Retinal pigment epithelial cell (primary cell): ENCODE measurements around the gene RIMKLB.
"Not testable (repeated sequence)": the region's sequence is repeated elsewhere in the genome, so short reads cannot be mapped to it uniquely, and the experiment has no call there.

Experiments
- DNase-seq: peaks from one replicate; pipeline ENCODE4 v3.0.0-alpha.2; 2010; ENCODE audit warnings: low read depth
- H3K4me3 ChIP-seq: 2 replicates; pipeline ENCODE4 v1.5.1; 2011; ENCODE audit warnings: mild to moderate bottlenecking, low read length, control low read depth, moderate library complexity
- TF ChIP-seq, protein P1 (sequence below): conservative IDR thresholded peaks from 2 replicates; pipeline ENCODE4 v1.5.1; 2011; ENCODE audit warnings: low read depth, low read length, control low read depth, inconsistent platforms

RIMKLB gene

DNA sequence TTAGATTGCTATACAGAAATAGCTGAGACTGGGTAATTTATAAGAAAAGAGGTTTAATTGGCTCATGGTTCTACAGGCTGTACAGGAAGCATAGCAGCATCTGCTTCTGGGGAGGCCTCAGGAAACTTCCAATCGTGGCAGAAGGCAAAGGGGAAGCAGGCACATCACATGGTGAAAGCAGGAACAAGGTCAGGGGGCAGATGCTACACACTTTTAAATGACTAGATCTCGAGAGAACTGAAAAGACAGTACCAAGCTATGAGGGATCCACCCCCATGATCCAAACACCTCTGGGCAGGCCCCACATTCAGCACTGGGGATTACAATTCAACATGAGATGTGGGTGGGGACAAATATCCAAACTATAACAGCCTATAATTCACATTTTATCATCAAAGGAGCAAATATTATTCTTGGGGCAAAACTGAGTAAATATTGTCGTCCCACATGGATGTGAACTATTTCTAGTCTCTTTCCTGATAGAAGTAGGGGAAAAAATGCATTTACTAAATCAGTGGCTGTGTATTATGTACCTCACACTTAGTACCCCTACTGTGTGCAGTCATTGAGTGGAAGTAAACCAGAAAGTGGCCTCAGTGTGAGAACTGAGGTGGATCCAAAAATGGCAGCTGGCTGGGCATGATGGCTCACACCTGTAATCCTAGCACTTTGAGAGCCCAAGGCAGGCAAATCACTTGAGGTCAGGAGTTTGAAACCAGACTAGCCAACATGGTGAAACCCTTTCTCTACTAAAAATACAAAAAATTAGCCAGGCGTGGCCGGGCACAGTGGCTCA is 99.2 kb downstream of the RIMKLB start:
- no peak for DNase-seq
- TF ChIP-seq, protein P1, sequence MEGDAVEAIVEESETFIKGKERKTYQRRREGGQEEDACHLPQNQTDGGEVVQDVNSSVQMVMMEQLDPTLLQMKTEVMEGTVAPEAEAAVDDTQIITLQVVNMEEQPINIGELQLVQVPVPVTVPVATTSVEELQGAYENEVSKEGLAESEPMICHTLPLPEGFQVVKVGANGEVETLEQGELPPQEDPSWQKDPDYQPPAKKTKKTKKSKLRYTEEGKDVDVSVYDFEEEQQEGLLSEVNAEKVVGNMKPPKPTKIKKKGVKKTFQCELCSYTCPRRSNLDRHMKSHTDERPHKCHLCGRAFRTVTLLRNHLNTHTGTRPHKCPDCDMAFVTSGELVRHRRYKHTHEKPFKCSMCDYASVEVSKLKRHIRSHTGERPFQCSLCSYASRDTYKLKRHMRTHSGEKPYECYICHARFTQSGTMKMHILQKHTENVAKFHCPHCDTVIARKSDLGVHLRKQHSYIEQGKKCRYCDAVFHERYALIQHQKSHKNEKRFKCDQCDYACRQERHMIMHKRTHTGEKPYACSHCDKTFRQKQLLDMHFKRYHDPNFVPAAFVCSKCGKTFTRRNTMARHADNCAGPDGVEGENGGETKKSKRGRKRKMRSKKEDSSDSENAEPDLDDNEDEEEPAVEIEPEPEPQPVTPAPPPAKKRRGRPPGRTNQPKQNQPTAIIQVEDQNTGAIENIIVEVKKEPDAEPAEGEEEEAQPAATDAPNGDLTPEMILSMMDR = no peak
- no peak overlapping the region for H3K4me3 ChIP-seq

DNA sequence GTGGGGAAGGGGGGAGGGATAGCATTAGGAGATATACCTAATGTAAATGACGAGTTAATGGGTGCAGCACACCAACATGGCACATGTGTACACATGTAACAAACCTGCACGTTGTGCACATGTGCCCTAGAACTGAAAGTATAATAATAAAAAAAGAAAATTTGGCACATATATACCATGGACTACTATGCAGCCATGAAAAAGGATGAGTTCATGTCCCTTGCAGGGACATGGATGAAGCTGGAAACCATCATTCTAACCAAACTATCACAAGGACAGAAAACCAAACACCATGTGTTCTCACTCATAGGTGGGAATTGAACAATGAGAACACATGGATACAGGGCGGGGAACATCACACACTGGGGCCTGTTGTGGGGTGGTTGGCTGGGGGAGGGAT is 103.4 kb downstream of the RIMKLB start:
- not testable (repeated sequence) for DNase-seq, H3K4me3 ChIP-seq

DNA sequence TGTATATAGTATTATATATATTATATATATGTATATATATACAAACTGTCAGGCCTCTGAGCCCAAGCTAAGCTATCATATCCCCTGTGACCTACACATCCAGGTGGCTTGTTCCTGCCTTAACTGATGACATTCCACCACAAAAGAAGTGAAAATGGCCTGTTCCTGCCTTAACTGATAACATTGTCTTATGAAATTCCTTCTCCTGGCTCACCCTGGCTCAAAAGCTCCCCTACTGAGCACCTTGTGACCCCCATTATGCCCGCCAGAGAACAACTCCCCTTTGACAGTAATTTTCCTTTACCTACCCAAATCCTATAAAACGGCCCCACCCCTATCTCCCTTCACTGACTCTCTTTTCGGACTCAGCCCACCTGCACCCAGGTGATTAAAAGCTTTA is 107.0 kb downstream of the RIMKLB start:
- not testable (repeated sequence) for H3K4me3 ChIP-seq, DNase-seq

DNA sequence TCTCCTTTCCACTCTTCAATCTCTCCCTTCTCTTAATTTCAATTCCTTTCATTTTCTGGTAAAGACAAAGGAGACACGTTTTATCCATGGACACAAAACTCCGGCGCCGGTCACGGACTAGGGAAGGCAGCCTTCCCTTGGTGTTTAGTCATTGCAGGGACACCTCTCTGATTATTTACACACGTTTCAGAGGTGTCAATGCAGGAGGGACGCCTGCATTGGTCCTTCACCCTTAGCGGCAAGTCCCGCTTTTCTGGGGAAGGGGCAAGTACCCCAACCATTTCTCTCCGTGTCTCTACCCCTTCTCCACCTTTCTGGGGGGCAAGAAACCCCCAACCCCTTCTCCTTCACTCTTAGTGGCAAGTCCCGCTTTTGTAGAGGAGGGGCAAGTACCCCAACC is 107.7 kb downstream of the RIMKLB start:
- not testable (repeated sequence) for DNase-seq, H3K4me3 ChIP-seq

- DNase-seq, H3K4me3 ChIP-seq: not testable (repeated sequence)
Measured at GRCh38 chr12:8807084-8807483, 109.3 kb downstream of the RIMKLB start.

- not testable (repeated sequence) for H3K4me3 ChIP-seq, DNase-seq
Measured at GRCh38 chr12:8810112-8810511, 112.3 kb downstream of the RIMKLB start.

GRCh38 chr12:8813572-8814357 is 116.0 kb downstream of the RIMKLB start:
- TF ChIP-seq, protein P1 = no peak
- no peak for DNase-seq
- no peak overlapping the region for H3K4me3 ChIP-seq

DNA sequence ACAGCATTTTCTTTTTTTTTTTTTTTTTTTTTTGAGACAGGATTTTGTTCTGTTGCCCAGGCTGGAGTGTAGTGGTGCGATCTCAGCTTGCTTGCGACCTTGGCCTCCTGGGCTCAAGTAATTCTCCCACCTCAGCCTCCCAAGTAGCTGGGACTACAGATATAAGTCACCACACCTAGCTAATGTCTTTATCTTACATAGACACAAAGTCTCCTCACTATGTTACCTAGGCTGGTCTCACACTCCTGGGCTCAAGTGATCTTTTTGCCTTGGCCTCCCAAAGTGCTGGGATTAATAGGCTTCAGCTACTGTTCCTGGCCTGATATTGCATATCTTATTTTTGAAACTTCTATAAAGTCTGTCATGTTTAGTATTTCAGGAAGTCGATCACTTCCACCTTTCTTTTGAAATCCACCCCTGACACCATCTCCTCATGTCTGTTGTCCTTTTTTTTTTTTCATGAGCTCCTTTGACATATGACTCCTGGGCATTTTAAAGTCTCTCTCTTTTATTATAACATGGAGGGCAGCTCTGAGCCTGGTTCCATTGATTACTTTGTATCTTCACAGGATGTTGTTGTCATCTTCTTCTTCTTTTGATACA is 118.8 kb downstream of the RIMKLB start:
- H3K4me3 ChIP-seq = no peak overlapping the region
- no peak for DNase-seq

DNA sequence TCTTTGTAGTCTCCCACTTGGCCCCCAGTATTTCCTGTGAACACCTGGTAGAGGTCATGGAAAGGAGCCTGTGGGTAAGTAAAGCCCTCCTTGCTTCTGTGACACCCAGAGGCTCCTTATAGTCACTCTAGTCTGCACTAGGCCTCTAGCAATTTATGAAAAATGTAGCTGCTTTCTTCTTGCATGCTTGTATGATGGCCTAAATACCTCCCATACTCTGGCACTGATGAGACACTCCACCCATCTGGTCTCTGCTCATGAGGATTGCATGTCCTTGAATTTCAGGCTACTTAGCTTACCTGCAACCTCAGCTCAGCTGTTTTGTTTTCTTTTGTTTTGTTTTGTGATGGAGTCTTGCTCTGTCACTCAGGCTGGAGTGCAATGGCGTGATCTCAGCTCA is 120.1 kb downstream of the RIMKLB start:
- no peak overlapping the region for H3K4me3 ChIP-seq
- no peak for DNase-seq
- TF ChIP-seq, protein P1 = no peak

More for the DNA sequence above, 118.8 kb downstream of the RIMKLB start:
- TF ChIP-seq, protein P1 = no peak
